ENCODE data around the gene BPI. TPM values are rescaled to one million over a fixed set of nuclear protein-coding genes. Genes with fewer than 3 reads are reported as not detected.

Gene BPI
- total RNA-seq, 2 donors from 2014 or later, result not detected

- H3K36me3 ChIP-seq, result no peaks in the 10 kb centered on the region
- no peak overlapping the region for H3K9ac ChIP-seq (ENCODE audit: low read depth in 2 of 2, low read length in 2 of 2)
- no peak for TF ChIP-seq CTCF (IDR thresholded peaks at IDR 0.05)
- no peak overlapping the region for H3K4me3 ChIP-seq
- peaks cover 3% of the 10 kb centered on the region for H3K27me3 ChIP-seq
- no peaks in the 10 kb centered on the region for H3K4me1 ChIP-seq
- intact Hi-C loops (cut with DNase I), result no loop called here
- DNase-seq, result no peak
- H3K27ac ChIP-seq, result no peak overlapping the region
- H3K9me3 ChIP-seq, result no peaks in the 10 kb centered on the region
Measured at GRCh38 chr20:38284893-38285444, 19.0 kb upstream of the BPI start.

- Histone ChIP-seq H3K4me1 (no peaks in the 10 kb centered on the region), H3K36me3 (no peaks in the 10 kb centered on the region), H3K9me3 (no peaks in the 10 kb centered on the region), H3K9ac (ENCODE audit: low read depth in 2 of 2, low read length in 2 of 2) (no peak overlapping the region), H3K27me3 (peaks cover 3% of the 10 kb centered on the region), H3K4me3 (no peak overlapping the region), H3K27ac (no peak overlapping the region)
- no peak for DNase-seq
- intact Hi-C loops (cut with DNase I), result no loop called here
- no peak for TF ChIP-seq CTCF (IDR thresholded peaks at IDR 0.05)
Measured at GRCh38 chr20:38286586-38287531, 17.1 kb upstream of the BPI start.

- H3K36me3 ChIP-seq, result no peaks in the 10 kb centered on the region
- no peak overlapping the region for H3K27ac ChIP-seq
- H3K27me3 ChIP-seq, result peaks cover 3% of the 10 kb centered on the region
- no peak for DNase-seq
- H3K9me3 ChIP-seq, result no peaks in the 10 kb centered on the region
- no peak for TF ChIP-seq CTCF (IDR thresholded peaks at IDR 0.05)
- no peaks in the 10 kb centered on the region for H3K4me1 ChIP-seq
- no peak overlapping the region for H3K4me3 ChIP-seq
- intact Hi-C loops (cut with DNase I), result no loop called here
- no peak overlapping the region for H3K9ac ChIP-seq (ENCODE audit: low read depth in 2 of 2, low read length in 2 of 2)
Measured at GRCh38 chr20:38290829-38291814, 12.8 kb upstream of the BPI start.

GRCh38 chr20:38291966-38292365 lies 12.0 kb upstream of the BPI start:
- Histone ChIP-seq H3K4me1 (no peaks in the 10 kb centered on the region), H3K9me3 (no peaks in the 10 kb centered on the region), H3K4me3 (no peak overlapping the region), H3K9ac (ENCODE audit: low read depth in 2 of 2, low read length in 2 of 2) (no peak overlapping the region), H3K36me3 (no peaks in the 10 kb centered on the region), H3K27me3 (peaks cover 3% of the 10 kb centered on the region), H3K27ac (no peak overlapping the region)
- no peak for DNase-seq
- intact Hi-C loops (cut with DNase I), result no loop called here
- no peak for TF ChIP-seq CTCF (IDR thresholded peaks at IDR 0.05)

- H3K4me1 ChIP-seq, result no peaks in the 10 kb centered on the region
- intact Hi-C loops (cut with DNase I), result no loop called here
- no peak for TF ChIP-seq CTCF (IDR thresholded peaks at IDR 0.05)
- no peak overlapping the region for H3K27ac ChIP-seq
- H3K36me3 ChIP-seq, result no peaks in the 10 kb centered on the region
- no peaks in the 10 kb centered on the region for H3K9me3 ChIP-seq
- H3K9ac ChIP-seq (ENCODE audit: low read depth in 2 of 2, low read length in 2 of 2), result no peak overlapping the region
- H3K4me3 ChIP-seq, result no peak overlapping the region
- H3K27me3 ChIP-seq, result no peaks in the 10 kb centered on the region
- no peak for DNase-seq
Measured at GRCh38 chr20:38293491-38294065, 10.4 kb upstream of the BPI start.

Measured in colonic mucosa (tissue), 4 donors.